NCI-H128 (cell line): Measurements from ENCODE around the gene DGCR2.
"Not testable (repeated sequence)": the region's sequence is repeated elsewhere in the genome, so short reads cannot be mapped to it uniquely, and the experiment has no call there.

Experiments used
- DNase-seq: peaks from one replicate; lab custom pipeline; 2025; ENCODE audit not compliant: unreplicated experiment; lab: John Stamatoyannopoulos, UW

The DGCR2 gene

GRCh38 chr22:18988958-18989357 is 133.3 kb downstream of the DGCR2 start:
- no peak for DNase-seq

- no peak for DNase-seq
These were observed 134.4 kb downstream of the DGCR2 start for GRCh38 chr22:18987765-18988164.

- DNase-seq, result not testable (repeated sequence)
These were observed 135.1 kb downstream of the DGCR2 start for GRCh38 chr22:18987114-18987513.
